Measurements from ENCODE around the gene RABL3.
"Not testable (repeated sequence)": the region's sequence is repeated elsewhere in the genome, so short reads cannot be mapped to it uniquely, and the experiment has no call there.

Gene RABL3

GRCh38 chr3:120682095-120682681 lies 60.1 kb downstream of the RABL3 start, which contains the start of gene HGD:
Gene HGD (minus strand): TSS chr3:120682239. CDS start chr3:120682111, 128 bp downstream.
- DNase-seq = no peak

- DNase-seq = no peak
Measured at GRCh38 chr3:120681506-120682038, 60.7 kb downstream of the RABL3 start.

GRCh38 chr3:120681018-120681417 lies 61.3 kb downstream of the RABL3 start:
- no peak for DNase-seq

GRCh38 chr3:120680193-120680894 lies 62.0 kb downstream of the RABL3 start:
- no peak for DNase-seq

GRCh38 chr3:120678984-120679383 lies 63.3 kb downstream of the RABL3 start:
- no peak for DNase-seq

- no peak for DNase-seq
Measured at GRCh38 chr3:120678331-120678947, 63.9 kb downstream of the RABL3 start.

GRCh38 chr3:120677193-120677592 lies 65.1 kb downstream of the RABL3 start:
- DNase-seq = not testable (repeated sequence)

GRCh38 chr3:120673116-120673515 lies 69.2 kb downstream of the RABL3 start:
- no peak for DNase-seq

GRCh38 chr3:120670576-120670975 lies 71.7 kb downstream of the RABL3 start:
- DNase-seq = no peak

GRCh38 chr3:120664926-120665325 lies 77.4 kb downstream of the RABL3 start:
- no peak for DNase-seq

GRCh38 chr3:120661945-120662344 lies 80.4 kb downstream of the RABL3 start:
- DNase-seq = no peak

- DNase-seq = no peak
Measured at GRCh38 chr3:120661106-120661905, 81.0 kb downstream of the RABL3 start.

- no peak for DNase-seq
Measured at GRCh38 chr3:120659834-120660233, 82.5 kb downstream of the RABL3 start.

GRCh38 chr3:120659285-120659684 lies 83.0 kb downstream of the RABL3 start:
- no peak for DNase-seq

GRCh38 chr3:120652896-120653545 lies 89.3 kb downstream of the RABL3 start:
- DNase-seq = no peak

GRCh38 chr3:120652281-120652680 lies 90.0 kb downstream of the RABL3 start:
- DNase-seq = no peak

GRCh38 chr3:120650311-120650710 lies 92.0 kb downstream of the RABL3 start:
- no peak for DNase-seq

GRCh38 chr3:120649830-120650233 lies 92.5 kb downstream of the RABL3 start:
- no peak for DNase-seq

- no peak for DNase-seq
Measured at GRCh38 chr3:120648290-120648689, 94.0 kb downstream of the RABL3 start.

- no peak for DNase-seq
Measured at GRCh38 chr3:120646771-120647432, 95.4 kb downstream of the RABL3 start.

- no peak for DNase-seq
Measured at GRCh38 chr3:120645083-120645845, 97.1 kb downstream of the RABL3 start.

Data from NCI-H187 (cell line).